Neural progenitor cell (in vitro differentiated cells): ENCODE measurements around the gene NUP88.

Source experiments
- EZH2 ChIP-seq: fragments of 200-600 bp; sonication (generic); IDR thresholded peaks from 2 replicates; pipeline ENCODE4 v1.6.1; 2017; ENCODE audit warnings: antibody characterized with exemption, mild to moderate bottlenecking, moderate library complexity
- EZH2phosphoT487 ChIP-seq: fragments of 200-600 bp; sonication (generic); IDR thresholded peaks from 2 replicates; pipeline ENCODE4 v1.6.1; 2017; ENCODE audit warnings: antibody characterized with exemption
- TF ChIP-seq, protein P1 (sequence below): fragments of 200-600 bp; sonication (generic); IDR thresholded peaks from 2 replicates; pipeline ENCODE4 v1.5.1; 2017; ENCODE audit warnings: antibody characterized with exemption, mild to moderate bottlenecking

DNA sequence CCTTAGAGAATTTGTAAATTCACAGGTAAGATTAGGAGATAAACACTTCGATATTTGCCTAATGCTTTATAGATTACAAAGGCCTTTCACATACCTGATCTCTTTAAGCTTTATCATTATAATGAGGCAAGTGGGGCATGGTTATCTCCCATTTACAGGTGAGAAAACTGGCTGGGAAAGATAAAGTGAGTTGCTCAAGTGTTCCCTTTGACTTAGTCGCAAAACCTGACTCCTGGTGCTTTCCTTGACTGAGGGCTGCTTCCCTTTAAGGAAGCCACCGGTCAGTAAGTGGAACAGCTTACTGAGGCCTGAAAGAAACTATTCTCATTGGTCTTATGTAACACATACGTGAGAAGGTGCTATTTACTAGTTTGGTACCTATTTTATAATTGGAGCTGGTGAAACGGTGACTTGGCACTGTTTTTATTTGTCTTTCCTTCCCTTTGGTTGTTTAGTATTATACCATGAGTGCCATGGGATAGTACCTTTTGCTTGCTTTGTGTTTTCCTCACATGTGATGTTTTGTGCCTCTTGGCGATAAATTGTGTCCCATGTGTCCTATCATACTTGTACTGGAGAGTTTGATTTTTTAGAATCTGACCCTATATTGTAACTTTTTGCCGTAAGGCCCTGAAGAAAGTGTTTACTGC lies 57.2 kb downstream of the NUP88 start:
- TF ChIP-seq, protein P1, sequence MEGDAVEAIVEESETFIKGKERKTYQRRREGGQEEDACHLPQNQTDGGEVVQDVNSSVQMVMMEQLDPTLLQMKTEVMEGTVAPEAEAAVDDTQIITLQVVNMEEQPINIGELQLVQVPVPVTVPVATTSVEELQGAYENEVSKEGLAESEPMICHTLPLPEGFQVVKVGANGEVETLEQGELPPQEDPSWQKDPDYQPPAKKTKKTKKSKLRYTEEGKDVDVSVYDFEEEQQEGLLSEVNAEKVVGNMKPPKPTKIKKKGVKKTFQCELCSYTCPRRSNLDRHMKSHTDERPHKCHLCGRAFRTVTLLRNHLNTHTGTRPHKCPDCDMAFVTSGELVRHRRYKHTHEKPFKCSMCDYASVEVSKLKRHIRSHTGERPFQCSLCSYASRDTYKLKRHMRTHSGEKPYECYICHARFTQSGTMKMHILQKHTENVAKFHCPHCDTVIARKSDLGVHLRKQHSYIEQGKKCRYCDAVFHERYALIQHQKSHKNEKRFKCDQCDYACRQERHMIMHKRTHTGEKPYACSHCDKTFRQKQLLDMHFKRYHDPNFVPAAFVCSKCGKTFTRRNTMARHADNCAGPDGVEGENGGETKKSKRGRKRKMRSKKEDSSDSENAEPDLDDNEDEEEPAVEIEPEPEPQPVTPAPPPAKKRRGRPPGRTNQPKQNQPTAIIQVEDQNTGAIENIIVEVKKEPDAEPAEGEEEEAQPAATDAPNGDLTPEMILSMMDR: no peak
- TF ChIP-seq EZH2: no peak
- TF ChIP-seq EZH2phosphoT487: no peak
